ENCODE measurements around the gene TBC1D19.
"Not testable (repeated sequence)": the region's sequence is repeated elsewhere in the genome, so short reads cannot be mapped to it uniquely, and the experiment has no call there.

TBC1D19 gene

GRCh38 chr4:26583538-26583864 is 383 bp upstream of the TBC1D19 start:
- no peak for DNase-seq (ENCODE audit: low read depth)
- peak overlapping the region; percentile 91 for H3K4me3 ChIP-seq (ENCODE audit: low read length)
- no peak for TF ChIP-seq CTCF (conservative IDR thresholded peaks at IDR 0.05; ENCODE audit: low read depth, low read length)

GRCh38 chr4:26584725-26585124 is 841 bp downstream of the TBC1D19 start:
- H3K4me3 ChIP-seq (ENCODE audit: low read length): peak overlapping the region; percentile 91
- DNase-seq (ENCODE audit: low read depth): no peak
- no peak for TF ChIP-seq CTCF (conservative IDR thresholded peaks at IDR 0.05; ENCODE audit: low read depth, low read length)

- TF ChIP-seq CTCF (conservative IDR thresholded peaks at IDR 0.05; ENCODE audit: low read depth, low read length): no peak
- no peak overlapping the region for H3K4me3 ChIP-seq (ENCODE audit: low read length)
Observed at GRCh38 chr4:26589705-26590104, 5.8 kb downstream of the TBC1D19 start.

GRCh38 chr4:26590639-26591038 is 6.8 kb downstream of the TBC1D19 start:
- no peak overlapping the region for H3K4me3 ChIP-seq (ENCODE audit: low read length)

More at GRCh38 chr4:26589705-26590104, 5.8 kb downstream of the TBC1D19 start:
- no peak for DNase-seq (ENCODE audit: low read depth)

GRCh38 chr4:26593557-26593956 is 9.7 kb downstream of the TBC1D19 start:
- not testable (repeated sequence) for DNase-seq (ENCODE audit: low read depth); H3K4me3 ChIP-seq (ENCODE audit: low read length)

More at GRCh38 chr4:26590639-26591038, 6.8 kb downstream of the TBC1D19 start:
- no peak for DNase-seq (ENCODE audit: low read depth)
- no peak for TF ChIP-seq CTCF (conservative IDR thresholded peaks at IDR 0.05; ENCODE audit: low read depth, low read length)

GRCh38 chr4:26594371-26594770 is 10.5 kb downstream of the TBC1D19 start:
- TF ChIP-seq CTCF (conservative IDR thresholded peaks at IDR 0.05; ENCODE audit: low read depth, low read length): no peak
- no peak overlapping the region for H3K4me3 ChIP-seq (ENCODE audit: low read length)
- no peak for DNase-seq (ENCODE audit: low read depth)

- DNase-seq (ENCODE audit: low read depth): no peak
- no peak for TF ChIP-seq CTCF (conservative IDR thresholded peaks at IDR 0.05; ENCODE audit: low read depth, low read length)
- H3K4me3 ChIP-seq (ENCODE audit: low read length): no peak overlapping the region
Observed at GRCh38 chr4:26594778-26595177, 10.9 kb downstream of the TBC1D19 start.

GRCh38 chr4:26596843-26597242 is 13.0 kb downstream of the TBC1D19 start:
- no peak for DNase-seq (ENCODE audit: low read depth)
- no peak overlapping the region for H3K4me3 ChIP-seq (ENCODE audit: low read length)
- TF ChIP-seq CTCF (conservative IDR thresholded peaks at IDR 0.05; ENCODE audit: low read depth, low read length): no peak
